RWPE1 (cell line): ENCODE results near the gene MRTO4.
A peak's percentile ranks its signal among the peaks of the same experiment; 100 is the strongest.

Source experiments
- CTCF ChIA-PET: fragments of 350-600 bp; sonication (Branson Sonifier 250); formaldehyde crosslinking; extraction: SDS; loops from one replicate; lab custom pipeline; 2021; lab: Yijun Ruan, JAX
- POLR2A ChIA-PET: fragments of 400-600 bp; formaldehyde crosslinking; extraction: SDS; loops from one replicate; lab custom pipeline; 2020; ENCODE audit warnings: antibody characterized with exemption; ENCODE audit not compliant: low non-redundant PET; lab: Yijun Ruan, JAX
- DNase-seq: peaks from one replicate; pipeline ENCODE4 v3.0.0; 2012; ENCODE audit warnings: low spot score
- H3K27ac ChIP-seq: fragments of 450-650 bp; 2 replicates; pipeline ENCODE4 v1.5.1; 2017
- CTCF ChIP-seq: fragments of 450-650 bp; conservative IDR thresholded peaks from 2 replicates; pipeline ENCODE4 v1.5.1; 2017; ENCODE audit warnings: low read depth, mild to moderate bottlenecking

Gene MRTO4

GRCh38 chr1:19206947-19207346 is 44.7 kb upstream of the MRTO4 start:
- CTCF ChIA-PET: interaction anchor here (0.5 kb wide), 1 partner anchor 804 kb away, joined by 3 read pairs; no protein-coding TSS in a partner anchor
- no peak overlapping the region for H3K27ac ChIP-seq
- POLR2A ChIA-PET: no interaction called here
- DNase-seq: no peak
- TF ChIP-seq CTCF: no peak

DNA sequence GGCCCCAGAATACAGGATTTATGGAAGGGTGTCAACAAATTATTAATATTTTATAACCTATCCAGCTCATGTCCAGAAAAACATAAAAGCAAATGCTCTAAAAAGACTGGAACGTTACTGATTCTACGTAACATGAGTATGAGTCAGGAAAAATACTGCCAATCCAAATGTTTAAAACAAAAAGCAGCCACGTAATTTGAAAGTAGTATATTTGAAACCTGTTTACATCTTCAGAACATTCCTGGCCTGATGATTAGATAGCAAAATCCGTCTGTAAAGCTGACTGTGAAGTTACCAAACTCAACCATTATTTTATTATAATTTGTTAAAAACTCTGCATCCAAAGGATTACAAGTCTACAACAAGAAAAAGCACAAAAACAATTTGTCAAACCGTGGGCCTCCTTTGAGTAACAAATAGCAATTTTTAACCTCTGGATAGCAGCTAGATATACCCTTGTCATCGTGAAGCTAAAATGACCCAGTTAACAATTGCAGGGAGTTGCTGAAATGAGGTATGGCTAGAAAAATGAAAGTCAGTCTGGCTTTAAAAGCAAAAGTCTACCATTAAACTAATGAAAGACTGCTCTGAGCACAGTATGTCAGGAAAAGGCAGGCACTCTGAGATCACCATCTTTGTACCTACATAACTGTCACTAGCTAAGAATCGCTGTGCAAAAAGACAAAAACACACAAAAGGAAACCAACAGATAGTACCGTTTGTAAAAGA is 42.7 kb upstream of the MRTO4 start:
- CTCF ChIA-PET: interaction anchor here (0.6 kb wide), 1 partner anchor 497 kb away, joined by 3 read pairs; no protein-coding TSS in a partner anchor
- POLR2A ChIA-PET: no interaction called here

DNA sequence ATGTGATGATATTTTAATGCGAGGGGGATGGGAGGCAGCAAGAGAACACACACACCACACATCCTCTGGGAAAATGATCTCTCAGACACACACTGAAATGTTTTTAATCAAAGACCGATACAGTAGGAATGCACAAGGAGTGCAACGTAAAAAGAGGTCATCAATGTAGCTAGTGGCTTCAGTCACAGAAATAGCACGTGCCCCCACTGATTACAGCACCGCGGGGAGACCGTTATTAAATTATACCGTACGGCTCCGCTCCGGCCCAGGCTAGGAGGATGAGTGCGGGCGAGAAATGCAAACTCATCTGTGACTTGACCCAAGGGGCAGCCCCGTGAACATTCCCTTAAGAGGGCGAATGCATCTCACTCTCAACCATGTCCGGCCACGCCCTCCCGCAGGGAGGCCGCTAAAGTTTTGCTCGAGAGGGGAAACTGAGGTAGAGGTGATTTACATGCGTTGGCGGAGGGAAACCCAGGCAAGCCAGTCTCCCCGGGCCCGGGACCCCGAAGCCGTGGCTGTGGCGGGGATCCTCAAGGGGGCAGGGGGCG is 42.1 kb upstream of the MRTO4 start:
- POLR2A ChIA-PET: no interaction called here
- no peak for TF ChIP-seq CTCF
- CTCF ChIA-PET: no interaction called here
- peak overlapping the region; percentile 85 for H3K27ac ChIP-seq
- DNase-seq: peak; percentile 34

More for the DNA sequence above, 42.7 kb upstream of the MRTO4 start:
- H3K27ac ChIP-seq: no peak overlapping the region
- no peak for TF ChIP-seq CTCF
- DNase-seq: no peak

- H3K27ac ChIP-seq: peak within 1 kb of the TSS; percentile 85
- TF ChIP-seq CTCF: no peak
- CTCF ChIA-PET: no interaction called here
- DNase-seq: peak; percentile 89
- POLR2A ChIA-PET: no interaction called here
Observed at GRCh38 chr1:19209990-19210771, 41.4 kb upstream of the MRTO4 start, which contains the start of gene UBR4. Gene UBR4, minus strand, starts transcription at chr1:19210266. Its CDS starts 18 bp downstream, at chr1:19210248.

- DNase-seq: no peak
- H3K27ac ChIP-seq: peak overlapping the region; percentile 85
- POLR2A ChIA-PET: no interaction called here
- CTCF ChIA-PET: no interaction called here
- no peak for TF ChIP-seq CTCF
Observed at GRCh38 chr1:19210772-19211549, 40.6 kb upstream of the MRTO4 start.

DNA sequence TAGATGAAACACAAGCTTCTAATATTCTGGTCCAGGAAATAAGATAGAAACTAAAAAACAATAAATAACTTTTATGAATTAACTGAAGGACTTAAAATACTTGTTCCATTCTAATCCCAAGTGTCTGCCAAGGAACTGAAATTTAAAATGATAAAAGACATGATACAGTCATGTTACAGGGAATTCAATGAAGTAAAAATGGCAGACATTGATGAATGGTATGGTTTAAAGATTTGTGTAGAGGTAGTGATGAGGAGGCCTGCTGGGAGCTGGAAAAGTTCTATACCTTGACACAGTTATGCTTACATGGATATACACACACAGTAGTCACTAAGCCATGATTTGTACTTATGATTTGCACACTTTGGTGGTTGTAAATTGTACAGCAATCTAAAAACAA is 39.4 kb upstream of the MRTO4 start:
- no peak for DNase-seq
- H3K27ac ChIP-seq: no peak overlapping the region
- POLR2A ChIA-PET: no interaction called here
- TF ChIP-seq CTCF: no peak
- CTCF ChIA-PET: no interaction called here
